ENCODE data around the gene CACNG1.

DNA sequence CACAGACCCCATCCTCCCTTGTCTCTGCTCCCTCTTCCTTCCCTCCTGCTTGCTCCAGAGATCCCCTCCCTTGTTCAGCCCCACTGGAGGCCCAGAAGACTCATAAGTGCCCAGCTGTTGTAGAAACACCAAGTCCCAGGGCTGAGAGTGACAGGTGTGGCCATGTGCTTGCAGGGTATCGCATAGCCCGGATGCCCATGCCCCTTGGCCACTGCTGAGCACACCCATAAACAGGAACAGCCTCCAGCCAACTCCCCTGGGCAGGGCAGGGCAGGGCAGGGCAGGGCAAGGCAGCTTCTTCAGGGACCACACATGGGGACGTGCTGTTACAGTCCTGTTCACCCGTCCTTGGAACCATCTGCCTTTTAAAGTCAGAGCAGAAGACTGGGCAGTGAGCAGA, 2.0 kb downstream of the CACNG1 start:
- TF ChIP-seq, protein P1, sequence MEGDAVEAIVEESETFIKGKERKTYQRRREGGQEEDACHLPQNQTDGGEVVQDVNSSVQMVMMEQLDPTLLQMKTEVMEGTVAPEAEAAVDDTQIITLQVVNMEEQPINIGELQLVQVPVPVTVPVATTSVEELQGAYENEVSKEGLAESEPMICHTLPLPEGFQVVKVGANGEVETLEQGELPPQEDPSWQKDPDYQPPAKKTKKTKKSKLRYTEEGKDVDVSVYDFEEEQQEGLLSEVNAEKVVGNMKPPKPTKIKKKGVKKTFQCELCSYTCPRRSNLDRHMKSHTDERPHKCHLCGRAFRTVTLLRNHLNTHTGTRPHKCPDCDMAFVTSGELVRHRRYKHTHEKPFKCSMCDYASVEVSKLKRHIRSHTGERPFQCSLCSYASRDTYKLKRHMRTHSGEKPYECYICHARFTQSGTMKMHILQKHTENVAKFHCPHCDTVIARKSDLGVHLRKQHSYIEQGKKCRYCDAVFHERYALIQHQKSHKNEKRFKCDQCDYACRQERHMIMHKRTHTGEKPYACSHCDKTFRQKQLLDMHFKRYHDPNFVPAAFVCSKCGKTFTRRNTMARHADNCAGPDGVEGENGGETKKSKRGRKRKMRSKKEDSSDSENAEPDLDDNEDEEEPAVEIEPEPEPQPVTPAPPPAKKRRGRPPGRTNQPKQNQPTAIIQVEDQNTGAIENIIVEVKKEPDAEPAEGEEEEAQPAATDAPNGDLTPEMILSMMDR (IDR thresholded peaks at IDR 0.05; ENCODE audit: low read depth, low read length, missing input control), result no peak
- TF ChIP-seq TAF1 (conservative IDR thresholded peaks at IDR 0.05), result no peak
- TF ChIP-seq RAD21 (IDR thresholded peaks at IDR 0.05), result no peak
- no peak for TF ChIP-seq JUND (IDR thresholded peaks at IDR 0.05)
- TF ChIP-seq SP1 (IDR thresholded peaks at IDR 0.05), result no peak
- TF ChIP-seq GABPA (IDR thresholded peaks at IDR 0.05 in 1 of 2, conservative IDR thresholded peaks at IDR 0.05 in 1 of 2), result no peak
- TF ChIP-seq EGR1 (IDR thresholded peaks at IDR 0.05; ENCODE audit: low read depth in 2 of 2), result no peak
- TF ChIP-seq, protein P2, sequence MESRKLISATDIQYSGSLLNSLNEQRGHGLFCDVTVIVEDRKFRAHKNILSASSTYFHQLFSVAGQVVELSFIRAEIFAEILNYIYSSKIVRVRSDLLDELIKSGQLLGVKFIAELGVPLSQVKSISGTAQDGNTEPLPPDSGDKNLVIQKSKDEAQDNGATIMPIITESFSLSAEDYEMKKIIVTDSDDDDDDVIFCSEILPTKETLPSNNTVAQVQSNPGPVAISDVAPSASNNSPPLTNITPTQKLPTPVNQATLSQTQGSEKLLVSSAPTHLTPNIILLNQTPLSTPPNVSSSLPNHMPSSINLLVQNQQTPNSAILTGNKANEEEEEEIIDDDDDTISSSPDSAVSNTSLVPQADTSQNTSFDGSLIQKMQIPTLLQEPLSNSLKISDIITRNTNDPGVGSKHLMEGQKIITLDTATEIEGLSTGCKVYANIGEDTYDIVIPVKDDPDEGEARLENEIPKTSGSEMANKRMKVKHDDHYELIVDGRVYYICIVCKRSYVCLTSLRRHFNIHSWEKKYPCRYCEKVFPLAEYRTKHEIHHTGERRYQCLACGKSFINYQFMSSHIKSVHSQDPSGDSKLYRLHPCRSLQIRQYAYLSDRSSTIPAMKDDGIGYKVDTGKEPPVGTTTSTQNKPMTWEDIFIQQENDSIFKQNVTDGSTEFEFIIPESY (IDR thresholded peaks at IDR 0.05), result no peak
- TF ChIP-seq YY1 (IDR thresholded peaks at IDR 0.05), result no peak
- TF ChIP-seq, protein P3, sequence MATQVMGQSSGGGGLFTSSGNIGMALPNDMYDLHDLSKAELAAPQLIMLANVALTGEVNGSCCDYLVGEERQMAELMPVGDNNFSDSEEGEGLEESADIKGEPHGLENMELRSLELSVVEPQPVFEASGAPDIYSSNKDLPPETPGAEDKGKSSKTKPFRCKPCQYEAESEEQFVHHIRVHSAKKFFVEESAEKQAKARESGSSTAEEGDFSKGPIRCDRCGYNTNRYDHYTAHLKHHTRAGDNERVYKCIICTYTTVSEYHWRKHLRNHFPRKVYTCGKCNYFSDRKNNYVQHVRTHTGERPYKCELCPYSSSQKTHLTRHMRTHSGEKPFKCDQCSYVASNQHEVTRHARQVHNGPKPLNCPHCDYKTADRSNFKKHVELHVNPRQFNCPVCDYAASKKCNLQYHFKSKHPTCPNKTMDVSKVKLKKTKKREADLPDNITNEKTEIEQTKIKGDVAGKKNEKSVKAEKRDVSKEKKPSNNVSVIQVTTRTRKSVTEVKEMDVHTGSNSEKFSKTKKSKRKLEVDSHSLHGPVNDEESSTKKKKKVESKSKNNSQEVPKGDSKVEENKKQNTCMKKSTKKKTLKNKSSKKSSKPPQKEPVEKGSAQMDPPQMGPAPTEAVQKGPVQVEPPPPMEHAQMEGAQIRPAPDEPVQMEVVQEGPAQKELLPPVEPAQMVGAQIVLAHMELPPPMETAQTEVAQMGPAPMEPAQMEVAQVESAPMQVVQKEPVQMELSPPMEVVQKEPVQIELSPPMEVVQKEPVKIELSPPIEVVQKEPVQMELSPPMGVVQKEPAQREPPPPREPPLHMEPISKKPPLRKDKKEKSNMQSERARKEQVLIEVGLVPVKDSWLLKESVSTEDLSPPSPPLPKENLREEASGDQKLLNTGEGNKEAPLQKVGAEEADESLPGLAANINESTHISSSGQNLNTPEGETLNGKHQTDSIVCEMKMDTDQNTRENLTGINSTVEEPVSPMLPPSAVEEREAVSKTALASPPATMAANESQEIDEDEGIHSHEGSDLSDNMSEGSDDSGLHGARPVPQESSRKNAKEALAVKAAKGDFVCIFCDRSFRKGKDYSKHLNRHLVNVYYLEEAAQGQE (IDR thresholded peaks at IDR 0.05), result no peak
- no peak for TF ChIP-seq HNF4G (IDR thresholded peaks at IDR 0.05)
- TF ChIP-seq, protein P4, sequence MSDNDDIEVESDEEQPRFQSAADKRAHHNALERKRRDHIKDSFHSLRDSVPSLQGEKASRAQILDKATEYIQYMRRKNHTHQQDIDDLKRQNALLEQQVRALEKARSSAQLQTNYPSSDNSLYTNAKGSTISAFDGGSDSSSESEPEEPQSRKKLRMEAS (IDR thresholded peaks at IDR 0.05), result no peak
- TF ChIP-seq FOXA1 (IDR thresholded peaks at IDR 0.05), result no peak

Data from liver (tissue), 3 donors.